Right lobe of liver (tissue), 4 donors: Measurements from ENCODE around the gene CTTN.

Source experiments
- CTCF ChIP-seq, 4 donors: fragments of 200-600 bp in 3 of 4; fragments of 450-650 bp in 1 of 4; IDR thresholded peaks; one replicate each; pipeline versions ENCODE4 v1.5.1 to v1.8.0; 2016 to 2022; ENCODE audit warnings: antibody characterized with exemption in 4 of 4, mild to moderate bottlenecking in 2 of 4
- POLR2A ChIP-seq: fragments of 450-650 bp; IDR thresholded peaks from one replicate; pipeline ENCODE4 v1.6.1; 2017; ENCODE audit warnings: antibody characterized with exemption, mild to moderate bottlenecking
- donor health status: DM: no; HTN: no; CAD: no.
- donor health status: DM: no; HTN: no; CAD: no.
- donor health status: DM: no; HTN: yes; CAD: no.

GRCh38 chr11:70470127-70470526, 71.8 kb downstream of the CTTN start:
- TF ChIP-seq POLR2A (no peak), CTCF (IDR thresholded peaks at IDR 0.05) (no peak)
